Uterus (tissue), 2 donors: ENCODE results near the gene CACNB3.

Source experiments
- CTCF ChIP-seq, 4 experiments: fragments of 200-600 bp in 2 of 4; fragments of 450-650 bp in 2 of 4; sonication (generic) in 2 of 4; IDR thresholded peaks; one replicate each; pipeline ENCODE4 v1.5.1; 2016 to 2019; ENCODE audit warnings: antibody characterized with exemption in 4 of 4, mild to moderate bottlenecking in 2 of 4, moderate library complexity in 1 of 4
- POLR2A ChIP-seq, 2 donors: fragments of 450-650 bp; IDR thresholded peaks; one replicate each; pipeline ENCODE4 v1.6.1; 2016; ENCODE audit warnings: antibody characterized with exemption in 2 of 2, mild to moderate bottlenecking in 1 of 2, moderate library complexity in 1 of 2

GRCh38 chr12:48827026-48827425, 8.7 kb downstream of the CACNB3 start:
- TF ChIP-seq CTCF (IDR thresholded peaks at IDR 0.05) (no peak), POLR2A (IDR thresholded peaks at IDR 0.05) (no peak)
